Motor neuron (in vitro differentiated cells): Measurements from ENCODE around the gene USP5. TPM values are rescaled to one million over a fixed set of nuclear protein-coding genes. Genes with fewer than 3 reads are reported as not detected.

Source experiments
- ATAC-seq, 8 experiments: fragments of 200-7000 bp; cut with Tn5 transposase; replicated peaks in 6 of 8; 2 replicates each; pipeline ENCODE4 v1.8.0; 2021; ENCODE audit warnings: mild to moderate bottlenecking in 8 of 8, moderate library complexity in 8 of 8
- H3K27ac ChIP-seq, 2 donors: fragments of 250-450 bp; sonication (Bioruptor Pico); 2 replicates each; pipeline ENCODE4 v1.9.0; 2021; ENCODE audit warnings: antibody characterized with exemption in 2 of 2, mild to moderate bottlenecking in 2 of 2, moderate library complexity in 1 of 2
- H3K4me1 ChIP-seq, 2 donors: fragments of 250-450 bp; sonication (Bioruptor Pico); replicated peaks in 1 of 2; 2 replicates each; pipeline ENCODE4 v1.6.1; 2021; ENCODE audit warnings: antibody characterized with exemption in 2 of 2, mild to moderate bottlenecking in 2 of 2, moderate library complexity in 1 of 2
- H3K4me3 ChIP-seq, 5 donors: fragments of 250-450 bp; sonication (Bioruptor Pico); 2 replicates each; pipeline ENCODE4 v1.9.0; 2021; ENCODE audit warnings: antibody characterized with exemption in 5 of 5, mild to moderate bottlenecking in 5 of 5, moderate library complexity in 4 of 5
- WGBS, 10 experiments: fragments of 450-650 bp; shearing (Covaris generic); methylation state at CpG; one replicate each; pipeline ENCODE4 v1.0.0; 2022; 5-methylcytosine and 5-hydroxymethylcytosine counted together
- in situ Hi-C, 9 experiments: fragments of 400-800 bp; cut with MboI; loops; one replicate each; pipeline ENCODE4 v1.15.0; 2021; ENCODE audit warnings: low sequenced_read_pairs in 9 of 9, low pct_unique_long_range_greater_than_20kb in 2 of 9; ENCODE audit not compliant: unreplicated experiment in 9 of 9
- total RNA-seq, 8 experiments: library from RNA; unstranded; fragments of 300-600 nt; gene quantifications; 2 replicates each; pipeline versions ENCODE4 v1.2.3 to v1.2.4, GENCODE V29; 2022

USP5 gene
- total RNA-seq, 8 experiments from 2014 or later: 52.3 to 122 (median 75.2) TPM

GRCh38 chr12:6849976-6850560, 1.9 kb upstream of the USP5 start:
- H3K27ac ChIP-seq: no peak overlapping the region
- in situ Hi-C loops: loop anchor here in 1 of 9 experiments (25.0 kb wide), 1 partner anchor 113 kb away; no protein-coding TSS in a partner anchor
- H3K4me3 ChIP-seq: peak overlapping the region in 1 of 5 donors; percentile 62
- peaks cover 11% of the 10 kb centered on the region in 2 donors for H3K4me1 ChIP-seq
- ATAC-seq: no peak
- WGBS, 10 experiments: 40 to 93% (median 62%) methylated on average over 1 to 10 of the region's 10 CpGs; no CpG with 5 or more reads in 3 of the 10 experiments

DNA sequence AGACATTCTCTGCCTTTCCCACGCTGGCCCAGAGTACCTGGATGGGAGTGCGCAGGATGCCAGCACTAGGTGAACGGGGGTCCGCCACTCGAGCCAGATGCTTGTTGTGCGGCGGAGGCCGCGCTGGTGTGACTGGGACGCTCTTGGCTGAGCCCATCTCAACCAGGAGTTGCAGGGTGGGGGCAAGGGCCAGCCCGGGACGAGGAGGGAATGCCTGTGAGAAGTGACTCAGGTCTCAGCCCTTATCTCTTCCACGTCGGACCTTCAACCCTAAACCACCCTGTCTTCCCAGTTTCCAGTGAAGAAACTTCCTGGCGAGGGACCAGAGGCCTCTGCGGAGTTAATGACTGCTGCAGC, 1.2 kb upstream of the USP5 start:
- H3K27ac ChIP-seq: peak overlapping the region in 1 of 2 donors; percentile 10
- peak overlapping the region in 1 of 5 donors; percentile 62 for H3K4me3 ChIP-seq
- in situ Hi-C loops: no loop called here
- WGBS, 10 experiments: 0 to 40% (median 11%) methylated on average over 1 to 10 of the region's 16 CpGs; no CpG with 5 or more reads in 4 of the 10 experiments
- peaks cover 11% of the 10 kb centered on the region in 2 donors for H3K4me1 ChIP-seq
- ATAC-seq: no peak

- WGBS, 10 experiments: 0 to 3% (median 0%) methylated on average over 4 to 18 of the region's 37 CpGs; no CpG with 5 or more reads in 2 of the 10 experiments
- peak within 1 kb of the TSS; percentile 94 to 98 for H3K27ac ChIP-seq
Observed at GRCh38 chr12:6851153-6851920, 613 bp upstream of the USP5 start, which contains the start of gene CDCA3. TSS of gene CDCA3 (minus strand) at chr12:6851286. CDS start at chr12:6850952, 334 bp downstream.

DNA sequence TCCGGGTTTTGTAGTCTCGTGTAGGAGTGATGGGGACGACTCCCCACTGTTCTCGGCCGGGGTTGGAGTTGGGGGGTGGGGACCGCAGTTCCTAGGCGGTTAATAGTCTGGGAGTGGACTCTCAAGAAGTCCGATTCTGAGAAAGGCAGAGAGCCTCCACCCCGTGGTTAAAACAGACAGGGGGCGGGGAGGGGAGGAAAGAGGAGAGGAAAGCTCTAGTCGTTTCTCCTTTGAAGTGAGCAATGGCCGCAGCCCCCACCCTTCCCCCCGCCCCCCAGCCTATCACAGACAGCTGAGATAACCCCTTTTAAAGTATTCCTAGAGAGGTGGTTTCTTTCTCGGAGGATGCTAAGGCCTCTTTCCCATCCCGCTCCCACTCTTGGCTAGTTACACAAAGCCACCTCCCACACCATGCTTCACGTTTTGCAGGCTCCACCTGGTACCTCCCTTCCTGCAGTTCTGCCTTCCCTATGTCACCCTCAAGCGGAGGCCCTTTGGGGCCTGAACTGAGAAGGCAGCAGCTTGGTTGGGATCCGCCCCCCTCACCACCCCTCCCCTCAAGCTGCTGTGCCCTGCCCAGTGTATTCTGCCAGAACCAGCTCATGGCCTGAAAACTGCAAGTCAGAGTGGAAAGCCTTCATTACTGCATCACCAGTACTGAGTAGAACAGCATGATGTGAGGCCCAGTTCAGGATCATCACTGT, 853 bp downstream of the USP5 start:
- WGBS, 10 experiments: 0 to 6% (median 0%) methylated on average over 1 to 3 of the region's 18 CpGs; no CpG with 5 or more reads in 5 of the 10 experiments
- in situ Hi-C loops: no loop called here
- Histone ChIP-seq H3K4me1 (peaks cover 11% of the 10 kb centered on the region in 2 donors), H3K27ac (peak overlapping the region; percentile 77 to 86), H3K4me3 (peak overlapping the region; percentile 62 to 83 (median 69))
- ATAC-seq: peak; percentile 0 to 19 (median 12)

More at GRCh38 chr12:6851153-6851920, 613 bp upstream of the USP5 start, which contains the start of gene CDCA3:
- ATAC-seq: peak; percentile 35 to 55 (median 49)
- in situ Hi-C loops: no loop called here
- peaks cover 11% of the 10 kb centered on the region in 2 donors for H3K4me1 ChIP-seq
- peak within 1 kb of the TSS; percentile 62 to 83 (median 69) for H3K4me3 ChIP-seq

- no peak for ATAC-seq
- Histone ChIP-seq H3K27ac (peak overlapping the region; percentile 77 to 86), H3K4me3 (peak overlapping the region; percentile 62 to 83 (median 69)), H3K4me1 (peaks cover 11% of the 10 kb centered on the region in 2 donors)
- in situ Hi-C loops: no loop called here
- WGBS, 10 experiments: 57 to 100% (median 86%) methylated on average over 1 of the region's 1 CpG; no CpG with 5 or more reads in 3 of the 10 experiments
Observed at GRCh38 chr12:6853626-6854025, 1.7 kb downstream of the USP5 start.

GRCh38 chr12:6854036-6854435, 2.1 kb downstream of the USP5 start:
- WGBS, 10 experiments: 40 to 100% (median 85%) methylated on average over 1 to 5 of the region's 6 CpGs; no CpG with 5 or more reads in 2 of the 10 experiments
- peaks cover 11% of the 10 kb centered on the region in 2 donors for H3K4me1 ChIP-seq
- no peak overlapping the region for H3K4me3 ChIP-seq
- no peak overlapping the region for H3K27ac ChIP-seq
- in situ Hi-C loops: no loop called here
- ATAC-seq: no peak

GRCh38 chr12:6855322-6855721, 3.4 kb downstream of the USP5 start:
- WGBS, 10 experiments: 60 to 95% (median 86%) methylated on average over 1 to 13 of the region's 14 CpGs; no CpG with 5 or more reads in 3 of the 10 experiments
- in situ Hi-C loops: no loop called here
- no peak for ATAC-seq
- H3K27ac ChIP-seq: no peak overlapping the region
- peaks cover 11% of the 10 kb centered on the region in 2 donors for H3K4me1 ChIP-seq
- H3K4me3 ChIP-seq: no peak overlapping the region

DNA sequence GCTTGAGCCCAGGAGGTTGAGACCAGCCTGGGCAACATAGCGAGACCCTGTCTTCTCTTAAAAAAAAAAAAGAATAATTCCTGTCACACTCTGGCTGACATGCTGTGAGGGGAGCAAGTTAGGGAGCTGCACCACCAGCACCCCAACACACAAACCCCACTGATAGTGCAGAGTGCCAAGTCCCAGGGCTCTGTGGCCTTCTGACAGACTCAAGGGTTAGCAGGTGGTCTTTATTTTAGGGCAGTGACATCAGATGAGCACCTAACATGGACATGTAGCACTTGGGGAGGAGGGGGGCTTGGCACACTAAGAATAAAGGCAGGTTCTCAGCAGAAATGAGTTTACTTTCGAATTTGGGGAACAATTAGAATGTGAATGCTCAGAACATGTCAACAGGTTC, 6.8 kb downstream of the USP5 start:
- H3K27ac ChIP-seq: no peak overlapping the region
- peaks cover 3 to 5% of the 10 kb centered on the region in 2 donors for H3K4me1 ChIP-seq
- H3K4me3 ChIP-seq: no peak overlapping the region
- ATAC-seq: no peak
- WGBS, 10 experiments: 86 to 100% (median 100%) methylated on average over 1 to 2 of the region's 2 CpGs; no CpG with 5 or more reads in 6 of the 10 experiments
- in situ Hi-C loops: no loop called here

DNA sequence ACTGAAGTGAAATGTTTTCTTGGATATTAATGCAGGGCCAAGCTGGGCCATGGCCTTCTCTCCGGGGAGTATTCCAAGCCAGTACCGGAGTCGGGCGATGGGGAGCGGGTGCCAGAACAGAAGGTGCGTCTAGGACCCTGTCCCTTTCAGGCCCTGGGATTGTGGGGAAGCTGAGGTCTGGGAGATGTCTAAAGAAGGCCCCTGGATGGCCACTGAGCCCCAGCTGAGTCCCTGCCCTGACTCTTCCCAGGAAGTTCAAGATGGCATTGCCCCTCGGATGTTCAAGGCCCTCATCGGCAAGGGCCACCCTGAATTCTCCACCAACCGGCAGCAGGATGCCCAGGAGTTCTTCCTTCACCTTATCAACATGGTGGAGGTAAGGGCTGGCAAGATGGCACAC, 8.2 kb downstream of the USP5 start:
- ATAC-seq: no peak
- WGBS, 10 experiments: 100% methylated on average over 1 to 2 of the region's 9 CpGs; no CpG with 5 or more reads in 7 of the 10 experiments
- in situ Hi-C loops: no loop called here
- Histone ChIP-seq H3K4me1 (no peaks in the 10 kb centered on the region), H3K27ac (no peak overlapping the region), H3K4me3 (no peak overlapping the region)

GRCh38 chr12:6860942-6861341, 9.0 kb downstream of the USP5 start:
- in situ Hi-C loops: no loop called here
- no peaks in the 10 kb centered on the region for H3K4me1 ChIP-seq
- 94 to 100% (median 100%) methylated on average over 1 to 5 of the region's 7 CpGs; no CpG with 5 or more reads in 4 of the 10 experiments for WGBS, 10 experiments
- no peak overlapping the region for H3K4me3 ChIP-seq
- no peak overlapping the region for H3K27ac ChIP-seq
- ATAC-seq: no peak

DNA sequence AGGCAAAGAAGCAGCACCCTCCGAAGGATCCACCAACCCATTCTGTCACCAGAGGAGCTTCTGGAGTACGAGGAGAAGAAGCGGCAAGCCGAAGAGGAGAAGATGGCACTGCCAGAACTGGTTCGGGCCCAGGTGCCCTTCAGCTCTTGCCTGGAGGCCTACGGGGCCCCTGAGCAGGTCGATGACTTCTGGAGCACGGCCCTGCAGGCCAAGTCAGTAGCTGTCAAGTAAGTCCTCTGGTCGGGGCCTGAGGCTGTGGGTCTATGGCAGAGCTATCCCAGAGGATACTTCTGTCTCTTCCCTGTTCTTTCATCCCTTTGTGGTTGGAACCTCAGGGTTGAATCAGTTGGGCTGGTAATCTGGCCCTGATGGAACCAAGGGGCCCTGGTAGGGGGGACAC, 9.4 kb downstream of the USP5 start:
- in situ Hi-C loops: no loop called here
- ATAC-seq: no peak
- peaks cover 2% of the 10 kb centered on the region in 2 donors for H3K4me1 ChIP-seq
- no peak overlapping the region for H3K27ac ChIP-seq
- WGBS, 10 experiments: 95 to 100% (median 98%) methylated on average over 3 to 6 of the region's 9 CpGs; no CpG with 5 or more reads in 6 of the 10 experiments
- H3K4me3 ChIP-seq: no peak overlapping the region

GRCh38 chr12:6863033-6863432, 11.1 kb downstream of the USP5 start:
- 75 to 93% (median 90%) methylated on average over 2 to 10 of the region's 11 CpGs; no CpG with 5 or more reads in 5 of the 10 experiments for WGBS, 10 experiments
- in situ Hi-C loops: no loop called here
- peaks cover 8% of the 10 kb centered on the region in 2 donors for H3K4me1 ChIP-seq
- ATAC-seq: no peak
- no peak overlapping the region for H3K27ac ChIP-seq
- no peak overlapping the region for H3K4me3 ChIP-seq
